NCI-H187 treated with DMSO at 0.1 percent for 48 hours (cell line): ENCODE data around the gene MEPCE.
A peak's percentile ranks its signal among the peaks of the same experiment; 100 is the strongest.

Experiments
- DNase-seq: peaks from one replicate; lab custom pipeline; 2025; lab: John Stamatoyannopoulos, UW

MEPCE gene

DNA sequence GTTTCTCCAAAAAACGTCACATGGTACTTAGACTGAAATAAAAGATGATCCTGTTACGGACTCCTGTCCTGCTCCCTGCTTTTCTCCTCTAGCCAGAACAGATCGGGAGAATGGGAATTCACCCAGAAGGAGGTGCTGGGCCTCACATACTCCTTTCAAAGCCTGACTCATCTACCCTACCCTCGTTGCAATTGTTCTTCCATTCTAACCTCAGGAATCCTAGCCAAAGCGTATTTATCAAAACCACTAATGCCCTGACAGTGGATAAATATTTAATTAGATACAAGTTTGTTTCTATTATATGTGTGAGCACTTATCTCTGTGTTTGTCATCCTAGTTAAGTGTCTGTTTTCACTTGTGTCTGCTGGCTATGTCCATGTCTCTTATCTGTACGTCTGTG, 22.9 kb upstream of the MEPCE start:
- no peak for DNase-seq

DNA sequence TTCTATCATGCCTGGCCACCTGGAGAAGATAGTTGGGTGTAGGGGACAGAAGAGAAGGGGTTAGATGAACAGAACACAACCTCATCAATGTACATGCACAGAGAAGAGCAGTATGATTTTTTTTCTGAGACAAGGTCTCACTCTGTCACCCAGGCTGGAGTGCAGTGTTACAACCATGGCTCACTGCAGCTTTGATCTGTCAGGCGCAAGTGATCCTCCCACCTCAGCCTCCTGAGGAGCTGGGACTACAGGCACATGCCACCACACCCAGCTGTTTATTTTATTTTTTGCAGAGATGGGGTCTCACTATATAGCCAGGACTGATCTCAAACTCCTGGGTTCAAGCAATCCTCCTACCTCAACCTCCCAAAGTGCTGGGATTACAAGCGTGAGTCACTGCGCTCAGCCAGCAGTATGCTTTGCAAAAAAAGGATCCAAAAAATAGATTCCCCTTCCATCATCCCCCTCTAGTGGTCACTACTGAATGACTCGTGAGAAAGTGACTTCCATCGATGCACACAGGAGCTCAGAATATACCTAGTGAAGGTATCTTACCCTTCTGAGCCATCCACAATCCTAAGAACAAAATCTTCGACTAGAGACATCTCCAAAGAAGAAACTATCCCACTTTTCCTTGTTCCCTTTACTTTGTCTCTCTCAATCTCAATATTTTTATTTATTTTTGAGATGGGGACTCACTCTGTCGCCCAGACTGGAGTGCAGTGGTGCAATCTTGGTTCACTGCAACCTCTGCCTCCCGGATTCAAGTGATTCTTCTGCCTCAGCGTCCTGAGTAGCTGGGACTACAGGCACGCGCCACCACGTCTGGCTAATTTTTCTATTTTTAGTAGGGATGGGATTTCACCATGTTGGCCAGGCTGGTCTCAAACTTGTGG, 22.1 kb upstream of the MEPCE start:
- no peak for DNase-seq

DNA sequence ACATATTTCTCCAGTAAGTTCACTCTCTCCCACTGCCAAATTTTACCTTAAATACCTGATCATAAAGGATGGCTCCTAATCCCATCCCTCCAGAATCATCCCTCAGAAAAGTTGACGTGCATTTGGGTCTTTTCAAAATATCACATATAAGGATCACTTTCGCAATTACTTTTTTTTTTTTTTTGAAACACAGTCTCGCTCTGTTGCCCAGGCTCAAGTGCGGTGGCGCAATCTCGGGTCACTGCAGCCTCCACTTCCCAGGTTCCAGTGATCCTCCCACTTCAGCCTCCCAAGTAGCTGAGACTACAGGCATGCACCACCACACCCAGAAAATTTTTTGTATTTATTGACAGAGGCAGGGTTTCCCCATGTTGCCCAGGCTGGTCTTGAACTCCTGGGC, 18.5 kb upstream of the MEPCE start:
- DNase-seq, result no peak

DNA sequence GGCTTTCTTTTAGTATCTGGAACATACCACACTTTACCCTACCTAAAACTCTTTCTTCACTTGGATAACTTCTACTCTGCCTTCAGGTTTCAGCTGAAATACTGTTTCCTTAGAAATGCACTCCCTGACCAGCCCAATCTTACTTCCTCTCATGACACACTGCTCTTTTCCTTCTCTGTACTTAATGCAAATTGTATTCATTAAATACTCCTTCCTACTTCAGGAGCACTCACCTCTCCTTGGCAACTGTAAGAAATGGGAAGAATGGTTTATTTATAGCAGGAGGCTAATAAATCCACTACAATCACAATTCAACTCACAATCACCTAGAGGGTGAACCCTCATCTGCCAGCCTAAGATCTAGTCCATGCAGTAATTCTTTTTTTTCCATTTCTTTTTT, 16.3 kb upstream of the MEPCE start:
- DNase-seq, result no peak

DNA sequence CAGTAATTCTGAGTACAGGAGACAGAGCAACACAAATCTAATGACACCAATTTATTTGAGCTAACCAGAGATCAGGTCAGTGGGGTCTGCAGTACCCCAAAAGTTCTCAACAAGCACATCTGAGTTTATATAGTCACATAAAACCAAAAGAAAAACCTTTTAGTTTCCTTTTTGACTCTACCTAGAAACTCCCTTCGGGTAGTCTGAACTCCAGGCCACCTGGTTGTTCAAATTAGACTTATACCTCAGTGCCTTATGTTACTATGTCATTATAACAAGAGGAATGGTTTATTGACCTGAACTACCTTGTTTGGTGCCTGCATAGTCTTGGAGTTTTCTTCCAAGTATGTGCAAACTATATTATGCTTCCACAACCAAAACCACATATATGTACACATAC, 15.7 kb upstream of the MEPCE start:
- DNase-seq, result no peak

DNA sequence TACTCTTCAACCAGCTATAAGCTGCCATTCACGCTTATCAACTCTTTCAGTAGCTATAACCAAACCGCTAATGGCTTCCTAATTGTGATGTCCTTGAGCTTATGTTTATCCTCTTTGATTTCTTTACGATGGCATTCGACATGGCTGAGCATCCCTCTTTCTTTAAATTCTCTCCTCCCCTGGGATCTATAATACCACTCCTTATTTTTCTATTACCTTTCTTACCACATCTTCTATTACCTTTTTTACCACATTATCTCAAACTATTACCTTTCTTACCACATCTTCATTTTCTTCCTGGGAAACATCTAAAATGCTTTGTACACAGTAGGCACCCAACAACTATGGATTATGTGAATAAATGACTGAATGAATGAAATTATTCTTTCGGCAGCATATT, 14.2 kb upstream of the MEPCE start:
- DNase-seq, result no peak

DNA sequence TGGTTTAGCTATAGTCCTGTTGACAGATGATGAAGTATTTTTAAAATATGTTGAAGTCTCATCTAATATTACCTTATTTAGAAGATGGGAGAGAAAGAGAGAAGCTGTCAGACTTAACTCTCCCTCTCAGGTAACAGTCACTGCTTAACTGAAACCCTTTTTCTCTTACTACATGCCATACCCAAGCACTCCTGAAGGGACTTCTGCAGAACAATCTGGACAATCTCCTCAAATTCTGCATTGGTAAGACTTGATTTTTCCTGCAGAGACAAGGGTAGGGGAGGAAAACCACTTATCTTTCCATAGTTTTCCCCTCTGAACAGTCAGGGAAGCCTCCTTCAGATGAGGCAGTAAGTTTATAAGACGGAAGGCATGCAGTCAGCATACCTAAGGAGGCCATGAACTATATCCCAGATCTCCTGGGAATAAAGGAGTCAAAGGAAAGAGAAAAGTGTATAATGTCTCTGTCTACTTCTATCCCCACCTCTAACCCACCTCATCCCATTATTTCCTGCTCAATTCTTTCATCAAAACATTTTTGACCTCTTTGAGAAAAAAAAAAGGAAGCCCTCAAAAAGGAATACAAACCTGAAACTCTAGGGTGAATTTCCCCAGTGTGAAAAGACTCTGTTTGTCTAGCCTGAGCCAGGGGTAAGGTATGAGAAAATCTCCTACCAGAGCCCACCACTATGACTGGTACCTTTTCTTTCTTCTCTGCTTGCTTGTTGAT, 10.5 kb upstream of the MEPCE start:
- no peak for DNase-seq

DNA sequence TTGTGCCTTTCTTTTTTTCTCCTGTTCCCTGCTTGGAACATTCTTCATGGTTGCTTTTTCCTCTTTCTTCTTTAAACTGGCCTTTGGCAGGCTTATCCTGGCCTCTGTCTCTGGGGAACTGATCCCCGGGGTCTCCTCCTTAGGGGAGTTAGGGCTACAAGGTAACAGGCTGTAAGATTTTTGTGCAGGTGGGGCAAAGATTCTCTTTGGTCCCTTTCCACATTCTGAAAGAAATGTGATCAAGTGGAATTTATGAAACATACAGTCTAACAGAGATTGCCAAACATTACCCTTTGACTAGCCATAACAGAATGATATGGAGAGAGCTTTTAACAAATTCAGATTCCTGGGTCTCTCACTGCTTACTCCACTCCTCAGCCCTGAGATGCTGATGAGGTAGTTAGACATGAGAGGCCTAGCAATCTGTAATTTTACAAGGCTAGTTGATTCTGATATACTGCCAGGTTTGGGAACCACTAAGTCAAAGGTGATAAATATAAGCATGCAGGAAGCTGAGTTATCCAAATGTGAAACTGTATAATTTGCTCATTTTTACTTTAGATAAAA, 9.9 kb upstream of the MEPCE start:
- no peak for DNase-seq

DNA sequence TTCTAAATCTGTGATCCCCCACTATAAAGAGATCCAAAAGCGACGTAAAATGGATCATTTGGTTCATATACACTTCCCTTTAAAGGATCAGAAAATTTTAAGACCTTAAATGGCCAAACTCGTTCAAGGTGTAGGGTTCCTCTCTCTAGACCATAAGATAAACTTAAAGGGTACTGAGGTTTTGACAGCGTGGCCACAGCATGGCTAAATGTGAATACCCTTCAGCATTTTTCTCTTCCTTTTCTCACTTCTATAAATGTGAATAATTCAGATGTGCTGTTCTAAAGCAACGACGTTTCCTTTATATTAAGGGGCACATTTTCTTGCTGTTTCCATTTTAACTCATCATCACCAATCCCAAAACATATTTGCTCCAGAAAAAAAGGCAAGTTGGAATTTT, 6.3 kb upstream of the MEPCE start:
- DNase-seq, result no peak

DNA sequence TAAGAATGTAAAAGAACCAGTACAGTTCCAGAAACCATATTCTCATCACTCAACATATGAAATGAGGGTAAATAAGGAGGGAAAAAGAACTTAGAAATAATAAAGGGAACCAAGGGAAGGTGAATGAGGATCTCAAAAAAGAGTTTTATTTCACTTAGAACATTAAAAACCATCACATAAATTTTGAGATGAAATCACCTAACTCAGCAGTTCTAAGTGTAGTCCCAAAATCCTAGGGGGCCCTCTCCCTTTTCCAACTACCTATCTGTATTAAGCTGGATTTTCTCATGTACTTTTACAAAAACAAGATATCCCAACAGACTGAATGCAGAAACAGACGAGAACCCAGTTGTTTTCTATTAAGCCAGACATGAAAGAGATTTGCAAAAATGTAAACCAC, 4.3 kb upstream of the MEPCE start:
- DNase-seq, result no peak

DNA sequence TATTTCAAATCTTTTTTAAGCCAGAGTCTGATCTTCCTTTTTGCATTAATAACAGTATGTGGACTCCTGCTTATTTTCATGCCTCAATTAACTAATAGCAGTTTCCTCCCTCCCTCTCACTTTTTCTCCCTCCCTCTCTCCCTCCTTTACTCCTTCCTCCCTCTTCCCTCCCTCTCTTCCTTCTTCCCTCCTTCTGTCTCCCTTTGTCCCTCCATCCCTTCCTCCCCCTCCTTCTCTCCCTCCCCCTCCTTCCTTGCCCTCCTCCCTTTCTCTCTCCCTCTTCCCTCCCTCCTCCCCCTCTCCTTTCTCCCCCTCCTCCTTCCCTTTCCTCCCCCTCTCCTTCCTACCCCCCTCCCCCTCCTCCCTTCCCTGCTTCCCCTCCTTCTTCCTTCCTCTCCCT, 3.1 kb upstream of the MEPCE start:
- DNase-seq, result no peak

DNA sequence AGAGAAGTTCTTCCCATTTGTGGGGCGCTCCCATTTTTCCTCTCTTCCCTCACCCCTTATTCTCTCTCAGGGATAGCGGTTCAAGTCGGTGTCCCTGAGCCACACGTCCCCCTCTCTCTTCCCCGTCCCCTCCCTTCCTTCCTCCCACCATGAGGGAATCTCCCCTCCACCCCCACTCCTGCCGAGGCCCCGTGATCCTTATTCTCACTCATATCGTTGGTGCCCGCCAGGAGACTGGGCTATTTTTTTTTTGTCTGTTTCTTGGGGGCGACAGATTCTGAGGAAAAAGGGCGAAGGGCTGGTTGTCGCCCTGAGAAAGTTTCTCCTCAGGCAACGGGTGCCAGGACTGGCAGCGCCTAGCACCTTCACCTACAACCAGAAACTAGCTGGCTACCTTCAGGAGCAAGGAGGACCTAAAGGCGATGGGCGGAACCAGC, 1.9 kb upstream of the MEPCE start:
- DNase-seq, result no peak

DNA sequence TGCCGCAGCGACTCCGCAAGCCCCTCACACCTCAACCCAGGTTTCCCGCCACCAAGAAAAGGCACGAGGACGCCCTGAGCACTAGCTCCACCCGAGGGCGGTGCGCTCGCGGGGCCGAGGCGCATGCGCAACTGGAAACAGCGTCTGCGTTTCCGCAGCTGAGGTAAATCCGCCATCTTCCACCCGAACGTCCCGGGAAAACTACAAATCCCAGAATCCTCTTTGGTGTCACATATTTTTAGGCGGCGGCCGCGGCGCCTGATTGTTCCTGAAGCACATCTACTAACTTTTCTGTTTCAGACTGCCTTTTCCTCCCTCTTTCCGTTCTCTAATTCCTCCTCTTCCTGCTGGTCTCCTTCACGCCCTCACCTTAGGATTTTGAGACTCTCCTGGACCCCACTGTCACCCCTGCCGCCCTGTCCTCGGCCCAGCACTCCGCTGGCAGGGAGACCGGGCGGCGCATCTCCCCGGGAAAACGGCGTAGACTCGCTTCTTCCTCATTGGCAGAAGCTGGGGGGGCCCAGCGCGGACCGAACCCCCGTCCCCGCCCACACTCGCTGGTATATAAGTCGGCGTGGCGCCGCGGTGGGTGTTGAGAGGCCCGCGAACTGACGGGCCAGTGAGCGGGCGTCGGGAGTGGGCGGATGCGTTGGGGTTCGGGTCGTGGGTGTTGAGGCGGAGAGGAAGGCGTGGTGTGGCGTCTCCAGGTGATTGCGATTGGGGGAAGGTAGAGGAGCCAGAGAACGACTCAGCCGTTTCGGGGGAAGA, 1.2 kb upstream of the MEPCE start, which contains the start of gene ZCWPW1:
Gene ZCWPW1, minus strand, starts transcription at position 505 of the 768 bp plus-strand sequence. CDS start 8,054 bp downstream, outside the sequence.
- peak; percentile 82 for DNase-seq

DNA sequence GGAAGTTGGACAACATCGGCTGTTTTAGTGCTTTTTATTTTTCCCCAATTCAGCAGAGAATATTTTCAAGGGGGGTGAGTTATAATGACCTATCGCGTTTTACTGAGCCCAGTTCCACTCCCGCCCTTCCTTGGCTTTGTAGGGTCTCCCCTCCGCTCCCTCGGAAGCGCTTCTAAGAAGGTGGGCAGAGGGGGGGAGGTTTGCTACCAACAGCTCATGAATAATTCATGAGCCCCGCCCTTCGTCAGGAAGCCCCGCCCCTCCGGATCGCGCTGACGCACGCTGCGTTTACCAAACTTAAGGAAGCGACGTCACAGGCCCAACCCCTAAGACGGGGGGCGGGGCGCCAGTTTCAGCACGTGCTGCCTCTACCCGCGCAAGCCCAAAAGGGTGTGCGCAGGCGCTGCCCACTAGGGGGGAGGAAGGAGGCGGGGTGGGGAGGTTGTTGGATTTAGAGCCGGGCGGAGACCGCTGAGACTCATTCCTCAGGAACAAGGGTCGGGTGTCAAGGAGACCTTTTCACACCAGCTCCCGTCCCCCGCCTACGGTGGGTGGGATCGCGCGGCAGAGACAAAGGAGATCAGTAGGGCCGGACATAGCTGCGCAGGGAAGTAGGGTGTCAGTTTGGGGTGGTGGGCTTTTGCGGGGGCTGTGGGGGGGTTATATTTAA, 529 bp upstream of the MEPCE start:
- peak; percentile 99 for DNase-seq

DNA sequence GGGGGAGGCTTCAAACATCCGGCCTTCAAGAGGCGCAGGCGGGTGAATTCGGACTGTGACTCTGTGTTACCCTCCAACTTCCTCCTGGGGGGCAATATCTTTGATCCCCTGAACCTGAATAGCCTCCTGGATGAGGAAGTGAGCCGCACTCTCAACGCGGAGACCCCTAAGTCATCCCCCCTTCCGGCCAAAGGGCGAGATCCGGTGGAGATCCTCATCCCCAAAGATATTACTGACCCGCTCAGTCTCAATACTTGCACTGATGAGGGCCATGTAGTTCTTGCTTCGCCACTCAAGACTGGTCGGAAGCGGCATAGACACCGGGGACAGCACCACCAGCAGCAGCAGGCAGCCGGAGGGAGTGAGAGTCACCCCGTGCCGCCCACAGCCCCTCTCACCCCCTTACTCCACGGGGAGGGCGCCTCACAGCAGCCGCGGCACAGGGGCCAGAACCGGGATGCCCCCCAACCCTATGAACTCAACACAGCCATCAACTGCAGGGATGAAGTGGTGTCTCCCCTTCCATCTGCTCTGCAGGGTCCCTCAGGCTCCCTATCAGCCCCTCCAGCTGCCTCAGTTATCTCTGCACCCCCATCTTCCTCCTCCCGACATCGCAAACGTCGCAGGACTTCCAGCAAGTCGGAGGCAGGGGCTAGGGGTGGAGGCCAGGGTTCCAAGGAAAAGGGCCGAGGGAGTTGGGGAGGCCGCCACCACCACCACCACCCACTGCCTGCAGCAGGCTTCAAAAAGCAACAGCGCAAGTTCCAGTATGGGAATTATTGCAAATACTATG, 1.1 kb downstream of the MEPCE start:
- DNase-seq, result no peak

DNA sequence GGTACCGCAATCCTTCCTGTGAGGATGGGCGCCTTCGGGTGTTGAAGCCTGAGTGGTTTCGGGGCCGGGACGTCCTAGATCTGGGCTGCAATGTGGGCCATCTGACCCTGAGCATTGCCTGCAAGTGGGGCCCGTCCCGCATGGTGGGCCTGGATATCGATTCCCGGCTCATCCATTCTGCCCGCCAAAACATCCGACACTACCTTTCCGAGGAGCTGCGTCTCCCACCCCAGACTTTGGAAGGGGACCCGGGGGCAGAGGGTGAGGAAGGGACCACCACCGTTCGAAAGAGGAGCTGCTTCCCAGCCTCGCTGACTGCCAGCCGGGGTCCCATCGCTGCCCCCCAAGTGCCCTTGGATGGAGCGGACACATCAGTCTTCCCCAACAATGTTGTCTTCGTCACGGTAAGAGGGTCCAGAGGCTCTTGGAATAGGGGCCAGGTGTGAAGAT, 1.7 kb downstream of the MEPCE start:
- no peak for DNase-seq

DNA sequence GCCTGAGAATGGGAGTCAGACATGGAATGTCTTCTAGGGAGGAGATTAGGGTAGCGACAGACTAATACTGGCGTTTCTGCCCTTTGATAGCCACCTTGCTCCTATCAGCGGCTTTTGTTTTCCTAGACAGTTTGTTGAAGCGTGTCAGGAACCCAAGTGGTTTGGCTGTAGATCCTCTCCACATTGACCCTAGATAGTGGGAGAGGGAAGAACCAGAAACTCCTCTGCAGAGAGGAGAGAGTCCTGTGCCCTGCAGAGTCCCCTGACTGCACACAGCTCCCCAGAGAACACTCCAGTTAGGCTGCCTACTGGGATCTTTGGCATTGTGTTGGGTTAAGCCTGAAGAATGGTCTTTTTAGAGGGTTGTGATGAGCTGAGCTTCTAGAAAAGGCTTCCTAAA, 2.4 kb downstream of the MEPCE start:
- no peak for DNase-seq

DNA sequence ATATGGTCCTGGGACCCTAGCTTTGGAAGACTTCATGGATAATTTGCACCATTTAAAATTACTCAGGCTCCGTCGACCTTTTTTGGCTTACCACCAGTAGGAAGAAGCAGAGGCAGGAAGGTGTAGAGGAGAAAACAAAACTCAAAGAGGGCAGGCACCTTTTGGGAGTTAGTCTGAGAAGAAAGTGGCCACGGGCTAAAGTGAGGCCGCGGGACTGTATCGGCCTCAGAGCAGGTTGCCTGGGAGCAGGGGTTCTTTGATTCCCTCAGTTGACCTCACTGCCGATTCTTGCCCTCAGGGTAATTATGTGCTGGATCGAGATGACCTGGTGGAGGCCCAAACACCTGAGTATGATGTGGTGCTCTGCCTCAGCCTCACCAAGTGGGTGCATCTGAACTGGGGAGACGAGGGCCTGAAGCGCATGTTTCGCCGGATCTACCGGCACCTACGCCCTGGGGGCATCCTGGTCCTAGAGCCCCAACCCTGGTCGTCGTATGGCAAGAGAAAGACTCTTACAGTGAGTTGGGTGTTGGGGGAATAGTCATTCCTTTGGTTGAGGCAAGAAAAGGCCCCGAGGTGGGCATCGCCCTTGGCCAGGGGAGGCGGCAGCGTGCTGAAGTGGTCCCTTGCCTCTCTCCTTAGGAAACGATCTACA, 3.1 kb downstream of the MEPCE start:
- no peak for DNase-seq

DNA sequence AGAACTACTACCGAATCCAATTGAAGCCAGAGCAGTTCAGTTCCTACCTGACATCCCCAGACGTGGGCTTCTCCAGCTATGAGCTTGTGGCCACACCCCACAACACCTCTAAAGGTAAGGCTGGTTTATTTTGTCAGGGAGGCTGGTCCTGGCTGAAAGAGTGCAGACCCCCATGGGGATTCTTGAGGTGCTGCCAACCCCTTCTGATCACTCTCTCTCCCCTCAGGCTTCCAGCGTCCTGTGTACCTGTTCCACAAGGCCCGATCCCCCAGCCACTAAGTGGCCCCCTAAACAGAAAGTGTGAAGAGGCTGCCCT, 3.6 kb downstream of the MEPCE start:
- DNase-seq, result no peak

DNA sequence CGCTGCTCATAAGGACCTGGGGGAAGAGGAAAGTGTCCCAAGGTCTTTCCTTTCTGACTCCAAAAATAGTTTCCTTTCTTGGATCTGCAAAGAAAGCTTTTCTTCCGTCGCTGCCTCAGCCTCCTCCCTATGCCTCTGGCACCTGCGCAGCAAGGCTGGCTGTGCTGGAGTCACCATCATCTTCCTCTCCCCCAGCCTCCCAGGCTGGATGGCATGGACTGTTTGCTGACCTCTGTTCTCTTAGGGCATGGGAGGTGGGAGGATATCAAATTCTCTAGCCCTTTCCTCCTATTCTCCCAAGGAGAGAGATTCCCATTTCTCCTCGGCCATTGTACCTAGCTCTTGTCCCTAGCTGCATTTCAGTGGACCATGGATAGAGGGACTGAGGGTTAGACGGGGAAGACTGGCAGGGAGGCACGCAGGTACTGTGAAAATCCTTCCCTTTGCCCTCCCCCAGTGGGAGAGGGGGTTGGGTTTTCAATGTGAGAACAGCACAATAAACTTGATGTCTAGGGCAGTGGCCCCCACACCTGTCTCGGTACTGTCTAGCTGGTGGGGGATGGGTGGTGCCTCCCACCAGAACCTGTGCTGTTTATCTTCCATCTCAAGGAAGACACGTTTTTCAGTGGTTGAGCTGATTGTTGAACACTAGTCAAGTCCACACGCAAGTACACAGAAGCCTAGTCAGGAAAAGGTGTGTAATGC, 4.1 kb downstream of the MEPCE start:
- DNase-seq, result no peak
